Panc1 (cell line): ENCODE results near the gene GRIN2C. TPM values are rescaled to one million over a fixed set of nuclear protein-coding genes. Genes with fewer than 3 reads are reported as not detected.
A peak's percentile ranks its signal among the peaks of the same experiment; 100 is the strongest.

ENCODE experiments used
- ATAC-seq: fragments of 200-7000 bp; cut with Tn5 transposase; 2 replicates; pipeline ENCODE4 v1.9.1; 2020; ENCODE audit warnings: mild to moderate bottlenecking, moderate library complexity
- BruUV-seq: library from RNA; stranded (reverse); fragments of 400-500 nt; replicated peaks from 2 replicates; lab custom pipeline; 2021; lab: Mats Ljungman, UMichigan
- CTCF ChIA-PET: fragments of 300-600 bp; sonication (Branson Sonifier 250); formaldehyde crosslinking; loops from one replicate; lab custom pipeline; 2022; ENCODE audit warnings: antibody characterized with exemption; lab: Charles Lee
- POLR2A ChIA-PET: fragments of 300-600 bp; sonication (Branson Sonifier 250); formaldehyde crosslinking; loops from one replicate; lab custom pipeline; 2022; ENCODE audit warnings: antibody characterized with exemption; lab: Charles Lee
- DNase-seq: peaks from one replicate; pipeline ENCODE4 v3.0.0-alpha.2; 2010; ENCODE audit warnings: low read depth, low spot score
- H3K27ac ChIP-seq: 2 replicates; pipeline ENCODE4 v1.5.1; 2011; ENCODE audit warnings: mild to moderate bottlenecking, low read length, inconsistent platforms
- H3K27me3 ChIP-seq: fragments of 200-500 bp; sonication (Bioruptor generic); 2 replicates; pipeline ENCODE4 v1.6.0; 2014; ENCODE audit warnings: low read length, inconsistent platforms; ENCODE audit not compliant: control insufficient read depth, insufficient read depth
- H3K36me3 ChIP-seq: fragments of 200-500 bp; sonication (Bioruptor generic); 2 replicates; pipeline ENCODE4 v1.5.1; 2014; ENCODE audit warnings: inconsistent platforms, mild to moderate bottlenecking, low read length, moderate library complexity; ENCODE audit not compliant: control insufficient read depth, insufficient read depth
- H3K4me1 ChIP-seq: 2 replicates; pipeline ENCODE4 v1.5.1; 2011; ENCODE audit warnings: inconsistent platforms, mild to moderate bottlenecking, low read length, moderate library complexity; ENCODE audit not compliant: control insufficient read depth, insufficient read depth
- H3K4me3 ChIP-seq, 2 experiments: 2 replicates each; pipeline ENCODE4 v1.5.1; 2011 to 2012; ENCODE audit warnings: low read depth in 2 of 2, low read length in 2 of 2, mild to moderate bottlenecking in 2 of 2, inconsistent platforms in 1 of 2, moderate library complexity in 1 of 2
- H3K9me3 ChIP-seq: fragments of 200-500 bp; sonication (Bioruptor generic); 2 replicates; pipeline ENCODE4 v1.5.1; 2014; ENCODE audit warnings: low read depth, mild to moderate bottlenecking, inconsistent platforms, low read length, moderate library complexity; ENCODE audit not compliant: control insufficient read depth, insufficient read depth
- CTCF ChIP-seq: fragments of 450-650 bp; IDR thresholded peaks from 2 replicates; pipeline ENCODE4 v1.5.1; 2017; ENCODE audit warnings: mild to moderate bottlenecking
- POLR2AphosphoS5 ChIP-seq: IDR thresholded peaks from 2 replicates; pipeline ENCODE4 v1.6.1; 2012; ENCODE audit warnings: mild to moderate bottlenecking, low read depth, low read length, moderate library complexity
- REST ChIP-seq, 2 experiments: IDR thresholded peaks; 2 replicates each; pipeline ENCODE4 v1.6.1; 2011 to 2012; ENCODE audit warnings: low read depth in 2 of 2, control low read depth in 1 of 2, low read length in 1 of 2, mild to moderate bottlenecking in 1 of 2, moderate library complexity in 1 of 2; ENCODE audit not compliant: insufficient read depth in 1 of 2
- SIN3A ChIP-seq: IDR thresholded peaks from 2 replicates; pipeline ENCODE4 v1.6.1; 2012; ENCODE audit warnings: low read depth, mild to moderate bottlenecking, low read length, moderate library complexity, borderline replicate concordance; ENCODE audit not compliant: insufficient read depth
- TCF7L2 ChIP-seq: IDR thresholded peaks from 2 replicates; pipeline ENCODE4 v1.6.1; 2011; ENCODE audit warnings: mild to moderate bottlenecking, low read depth, low read length, inconsistent platforms
- in situ Hi-C: cut with HindIII; loops from 2 replicates; pipeline ENCODE4 v1.10.0; 2016; ENCODE audit warnings: low sequenced_read_pairs, low pct_unique_long_range_greater_than_20kb
- intact Hi-C: fragments of 100-400 bp; cut with micrococcal nuclease; formaldehyde crosslinking; loops from one replicate; pipeline ENCODE4 v1.10.0; 2022; ENCODE audit not compliant: unreplicated experiment
- total RNA-seq: library from RNA; stranded (reverse); gene quantifications from one replicate; pipeline ENCODE4 v1.2.1, GENCODE V29; 2021; ENCODE audit not compliant: unreplicated experiment

The GRIN2C gene
- total RNA-seq, 1 experiment from 2014 or later, result 0.10 TPM

GRCh38 chr17:74892013-74892841 is 32.5 kb upstream of the GRIN2C start:
- CTCF ChIA-PET, result interaction anchor here (1.1 kb wide), 1 partner anchor 14 kb away, joined by 3 read pairs; no protein-coding TSS in a partner anchor
- Histone ChIP-seq H3K4me3 (no peak overlapping the region), H3K27ac (no peak overlapping the region), H3K27me3 (peaks cover 12% of the 10 kb centered on the region), H3K4me1 (no peaks in the 10 kb centered on the region), H3K36me3 (no peaks in the 10 kb centered on the region), H3K9me3 (no peaks in the 10 kb centered on the region)
- intact Hi-C loops (no loop called here), in situ Hi-C loops (no loop called here)
- TF ChIP-seq SIN3A (no peak), POLR2AphosphoS5 (no peak), CTCF (no peak), REST (IDR thresholded peaks at IDR 0.05; ENCODE audit: insufficient read depth in 1 of 2, low read depth in 2 of 2, low read length in 1 of 2) (no peak), TCF7L2 (no peak)
- BruUV-seq, result no TSS peak
- ATAC-seq, result peak; percentile 29; the same call in 1 of the 2 replicates
- POLR2A ChIA-PET, result no interaction called here
- no peak for DNase-seq

- H3K27ac ChIP-seq, result no peak overlapping the region
- no TSS peak for BruUV-seq
- ChIA-PET POLR2A (no interaction called here), CTCF (interaction anchor here (1.0 kb wide), 1 partner anchor 33 kb away, joined by 3 read pairs; the partner anchor contains the start of gene OTOP2)
- ATAC-seq, result no peak
- H3K36me3 ChIP-seq, result no peaks in the 10 kb centered on the region
- H3K27me3 ChIP-seq, result peaks cover 12% of the 10 kb centered on the region
- intact Hi-C loops (no loop called here), in situ Hi-C loops (no loop called here)
- H3K4me1 ChIP-seq, result no peaks in the 10 kb centered on the region
- H3K9me3 ChIP-seq, result no peaks in the 10 kb centered on the region
- no peak for TF ChIP-seq POLR2AphosphoS5
- no peak overlapping the region for H3K4me3 ChIP-seq
- no peak for DNase-seq
Observed at GRCh38 chr17:74890554-74890953, 30.9 kb upstream of the GRIN2C start.

GRCh38 chr17:74888469-74888868 is 28.8 kb upstream of the GRIN2C start:
- Histone ChIP-seq H3K36me3 (no peaks in the 10 kb centered on the region), H3K27me3 (no peaks in the 10 kb centered on the region; the same call in 1 of the 2 replicates), H3K9me3 (no peaks in the 10 kb centered on the region), H3K27ac (no peak overlapping the region), H3K4me3 (no peak overlapping the region), H3K4me1 (no peaks in the 10 kb centered on the region)
- ChIA-PET POLR2A (no interaction called here), CTCF (no interaction called here)
- ATAC-seq (no peak), DNase-seq (no peak)
- TF ChIP-seq SIN3A (no peak), REST (IDR thresholded peaks at IDR 0.05; ENCODE audit: insufficient read depth in 1 of 2, low read depth in 2 of 2, low read length in 1 of 2) (no peak), POLR2AphosphoS5 (no peak), CTCF (no peak), TCF7L2 (no peak)
- in situ Hi-C loops, result no loop called here
- BruUV-seq, result no TSS peak
- intact Hi-C loops, result no loop called here
